NCI-H2081 treated with DMSO at 0.1 percent for 48 hours (cell line): Measurements from ENCODE around the gene MGAT5.

Experiments
- DNase-seq: peaks from one replicate; lab custom pipeline; 2025; lab: John Stamatoyannopoulos, UW

The MGAT5 gene

GRCh38 chr2:134337631-134338030 is 83.8 kb downstream of the MGAT5 start:
- DNase-seq, result no peak

DNA sequence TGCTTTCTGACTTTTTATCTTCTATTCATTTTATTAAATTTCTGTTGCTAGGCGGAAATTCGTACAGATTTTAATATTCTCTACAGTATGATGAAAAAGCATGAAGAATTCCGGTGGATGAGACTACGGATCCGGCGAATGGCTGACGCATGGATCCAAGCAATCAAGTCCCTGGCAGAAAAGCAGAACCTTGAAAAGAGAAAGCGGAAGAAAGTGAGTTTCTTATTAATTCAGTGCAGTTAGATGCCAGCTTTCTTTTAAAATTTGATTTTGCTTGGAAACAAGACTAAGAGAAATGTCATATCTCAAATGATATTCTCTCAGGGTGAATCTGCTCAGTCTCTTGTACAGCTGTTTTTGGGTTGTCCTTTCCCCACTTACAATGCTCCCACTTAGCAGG is 84.3 kb downstream of the MGAT5 start:
- no peak for DNase-seq

GRCh38 chr2:134341476-134341875 is 87.6 kb downstream of the MGAT5 start:
- no peak for DNase-seq

- DNase-seq, result no peak
These were observed 91.3 kb downstream of the MGAT5 start for GRCh38 chr2:134344954-134345697.

DNA sequence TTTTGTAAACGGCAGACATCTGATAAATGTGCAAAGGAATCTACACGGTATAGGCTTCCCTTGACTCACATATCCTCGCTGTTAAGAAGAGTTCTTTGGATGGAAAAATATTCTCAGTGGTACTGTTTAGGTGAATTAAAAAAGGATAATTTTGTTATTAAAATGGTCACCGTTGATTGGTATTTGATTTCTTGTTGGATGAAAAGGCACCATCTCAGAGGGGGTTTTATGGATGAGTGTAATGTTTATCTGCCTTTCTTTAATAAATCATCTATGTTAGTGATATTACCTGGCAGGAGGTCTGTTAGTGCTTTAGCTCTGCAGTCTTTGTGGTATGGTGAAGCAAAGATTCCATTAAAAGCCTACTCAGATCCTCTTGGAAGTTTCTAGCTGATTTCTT is 92.3 kb downstream of the MGAT5 start:
- no peak for DNase-seq

- no peak for DNase-seq
These were observed 93.9 kb downstream of the MGAT5 start for GRCh38 chr2:134347756-134348155.

DNA sequence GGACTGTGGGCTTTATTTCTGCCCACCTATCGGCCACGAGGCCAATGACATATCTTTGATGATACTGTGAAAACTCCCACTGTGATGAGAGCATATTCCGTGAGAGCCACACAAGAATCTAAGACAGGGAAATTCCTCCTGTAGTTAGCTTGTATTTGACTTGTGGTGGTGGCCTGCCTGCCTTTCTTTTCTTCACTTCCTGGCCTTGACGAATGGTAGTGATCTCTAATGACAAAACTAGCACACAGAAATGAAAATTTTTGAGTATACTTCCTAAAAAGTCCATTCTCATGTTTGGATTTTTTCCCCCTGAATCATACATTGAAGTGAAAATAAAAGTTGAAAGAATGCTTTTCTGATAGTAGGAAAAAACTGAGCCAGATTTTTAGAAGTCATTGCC is 94.4 kb downstream of the MGAT5 start:
- DNase-seq, result no peak

DNA sequence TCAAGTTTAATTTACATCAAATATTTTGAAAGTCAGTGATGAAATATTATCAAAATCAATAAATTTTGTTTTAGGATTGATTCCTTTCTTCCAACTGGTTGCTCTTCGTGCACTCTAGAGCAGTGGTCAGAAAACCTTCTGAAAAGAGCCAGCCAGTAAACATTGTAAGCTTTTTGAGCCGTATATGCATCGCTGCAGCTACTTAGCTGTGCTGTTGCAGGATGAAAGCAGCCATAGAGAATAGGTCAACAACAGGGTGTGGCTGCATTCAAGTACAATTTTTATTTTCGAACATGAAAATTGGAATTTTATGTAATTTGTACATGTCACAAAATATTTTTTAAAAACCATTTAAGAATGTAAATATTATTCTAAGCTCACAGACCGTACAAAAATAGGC is 94.9 kb downstream of the MGAT5 start:
- no peak for DNase-seq

GRCh38 chr2:134351016-134351415 is 97.1 kb downstream of the MGAT5 start:
- no peak for DNase-seq

DNA sequence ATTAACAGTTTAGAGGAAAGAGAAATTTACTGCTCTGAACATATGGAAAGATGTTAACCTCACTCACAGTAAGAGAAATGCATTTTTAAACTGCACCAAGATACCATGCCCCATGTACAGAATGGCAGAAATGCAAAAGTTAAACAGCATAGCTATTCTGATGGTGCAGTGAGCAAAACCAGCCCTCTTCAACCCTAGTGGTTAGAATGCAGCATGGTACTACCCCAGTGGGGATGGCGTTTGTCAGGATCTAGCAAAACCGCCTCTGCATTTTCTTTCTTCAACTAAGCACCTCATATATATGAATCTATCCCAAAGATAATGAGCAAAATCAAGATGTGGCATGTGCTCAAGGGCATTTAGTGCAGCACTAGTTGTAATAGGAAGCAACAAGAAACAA is 98.0 kb downstream of the MGAT5 start:
- no peak for DNase-seq

DNA sequence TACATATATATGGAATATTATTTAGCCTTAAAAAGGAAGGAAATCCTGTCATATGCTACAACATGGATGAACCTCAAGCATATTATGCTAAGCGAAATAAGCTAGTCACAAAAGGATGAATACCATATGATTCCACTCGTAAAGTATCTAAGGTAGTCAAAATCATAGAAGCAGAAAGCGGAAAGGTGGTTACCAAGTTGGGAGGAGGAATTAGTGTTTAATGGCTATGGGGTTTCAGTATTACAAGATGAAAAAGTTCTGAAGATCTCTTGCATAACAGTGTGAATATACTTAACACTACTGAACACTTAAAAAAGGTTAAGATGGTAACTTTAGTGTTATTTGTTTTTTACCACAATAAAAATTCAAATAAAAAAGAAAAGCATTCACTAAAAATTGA is 99.0 kb downstream of the MGAT5 start:
- DNase-seq, result no peak

DNA sequence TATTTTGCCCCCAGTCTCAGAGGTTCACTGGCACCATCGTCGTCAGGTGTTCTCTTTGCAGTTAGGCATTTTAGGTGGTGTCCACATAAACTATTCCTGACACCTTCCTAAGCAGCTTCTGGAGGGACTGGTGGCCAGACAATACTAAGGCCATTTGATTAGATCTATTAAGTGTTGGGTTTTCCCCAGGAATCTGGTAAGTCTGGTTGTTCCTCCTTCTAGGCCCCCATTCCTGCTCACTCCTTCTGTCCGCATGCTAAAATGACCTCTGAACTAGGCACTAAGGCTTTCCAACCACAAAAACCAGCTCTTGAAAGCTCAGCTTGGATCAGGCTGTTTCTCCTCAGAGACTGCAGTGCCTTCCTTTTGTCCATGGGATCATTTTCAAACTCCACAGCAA is 100.7 kb downstream of the MGAT5 start:
- no peak for DNase-seq

GRCh38 chr2:134357814-134358213 is 103.9 kb downstream of the MGAT5 start:
- DNase-seq, result no peak

- DNase-seq, result peak; percentile 39
These were observed 105.7 kb downstream of the MGAT5 start for GRCh38 chr2:134359367-134360081.

DNA sequence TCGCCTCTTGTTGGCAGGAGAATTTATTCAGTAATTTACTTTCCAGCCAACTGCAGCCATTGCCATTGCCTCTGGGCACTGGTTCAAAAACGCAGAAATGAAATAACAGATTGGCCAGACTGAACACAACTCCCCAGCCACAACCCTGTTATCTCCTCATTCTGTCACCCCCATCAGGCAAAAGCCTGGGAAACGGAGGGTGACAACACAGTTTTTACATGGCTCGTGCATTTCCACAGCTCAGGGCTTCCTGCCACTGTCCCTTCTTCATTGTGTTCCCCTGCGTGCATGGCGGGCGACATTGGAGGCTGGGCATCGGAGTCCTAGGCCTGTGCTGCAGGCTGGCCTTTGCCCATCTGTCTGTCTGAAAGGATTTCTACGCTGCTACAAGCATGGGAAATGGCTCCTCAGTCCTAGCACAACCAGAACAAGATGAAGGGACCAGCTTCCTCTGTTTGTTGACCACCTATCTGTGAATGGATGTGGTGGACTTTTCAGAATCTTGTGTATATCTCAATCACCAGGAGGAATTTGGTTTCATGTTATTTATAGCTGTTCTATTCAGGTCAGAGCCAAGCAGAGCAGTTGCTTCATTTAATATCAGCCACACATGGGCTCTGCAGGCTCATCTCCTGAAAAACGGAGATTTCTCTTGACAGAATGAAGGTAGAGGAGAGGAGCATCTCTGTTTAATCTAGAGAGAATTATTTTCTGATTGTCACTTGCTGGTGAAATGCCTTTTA is 107.0 kb downstream of the MGAT5 start:
- no peak for DNase-seq

- peak; percentile 43 for DNase-seq
These were observed 107.8 kb downstream of the MGAT5 start for GRCh38 chr2:134361648-134362047.

DNA sequence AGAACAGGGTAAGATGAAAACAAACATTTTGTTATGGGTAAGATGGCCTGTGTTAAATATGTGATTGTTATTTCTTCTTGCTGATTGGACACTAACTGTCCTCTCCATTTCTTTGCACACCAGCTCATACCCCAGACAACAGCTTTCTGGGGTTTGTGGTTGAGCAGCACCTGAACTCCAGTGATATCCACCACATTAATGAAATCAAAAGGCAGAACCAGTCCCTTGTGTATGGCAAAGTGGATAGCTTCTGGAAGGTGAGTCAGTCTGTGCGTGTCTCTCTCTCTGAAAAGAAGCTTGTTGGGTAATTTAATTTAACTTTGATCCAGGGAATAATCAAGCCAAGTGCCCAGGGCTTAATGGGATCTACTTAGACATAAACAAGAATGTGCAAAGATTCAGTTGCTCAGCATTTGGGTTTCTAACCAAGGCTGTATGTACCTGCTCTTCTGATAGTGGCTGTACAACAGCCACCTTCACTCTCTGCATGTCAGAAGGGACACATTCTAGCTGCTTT is 108.3 kb downstream of the MGAT5 start:
- no peak for DNase-seq

DNA sequence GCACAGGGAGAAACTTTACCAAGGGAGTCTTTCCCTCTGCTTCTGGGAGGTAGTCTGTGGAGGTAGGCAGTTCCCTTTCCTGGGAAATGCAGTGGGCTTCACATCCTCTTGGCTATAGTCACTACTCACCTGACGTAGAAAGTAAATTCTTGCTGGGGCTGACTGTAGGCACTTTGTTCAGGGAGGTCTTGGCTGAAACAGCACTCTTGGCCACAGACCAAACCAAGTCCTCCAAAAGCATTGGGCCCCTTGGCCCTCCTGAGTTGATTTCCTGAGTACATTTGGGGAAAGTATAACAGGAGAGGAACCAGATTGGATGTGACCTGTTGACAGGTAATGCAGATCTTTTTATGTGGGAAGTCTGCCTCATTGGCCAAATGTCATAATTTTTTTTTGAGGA is 108.9 kb downstream of the MGAT5 start:
- no peak for DNase-seq

DNA sequence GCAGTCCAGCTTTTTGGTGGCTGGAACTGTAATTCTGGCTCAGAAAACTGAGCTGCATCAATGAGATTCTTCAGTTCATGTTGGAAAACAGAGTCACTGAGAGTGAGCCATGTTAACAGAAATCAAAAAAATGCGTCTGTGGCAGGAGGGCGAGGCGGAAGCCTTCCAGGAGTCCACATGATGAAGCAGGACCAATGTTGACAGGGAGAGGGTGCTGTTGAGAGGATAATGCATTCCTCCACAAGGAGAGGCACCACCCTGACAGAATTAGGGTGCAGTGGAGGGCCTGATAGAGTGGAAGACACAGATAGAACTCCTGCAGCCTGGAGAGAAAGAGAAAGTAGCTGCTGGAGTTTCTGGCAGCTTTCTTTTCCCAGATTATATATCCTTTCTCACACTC is 111.5 kb downstream of the MGAT5 start:
- DNase-seq, result no peak

DNA sequence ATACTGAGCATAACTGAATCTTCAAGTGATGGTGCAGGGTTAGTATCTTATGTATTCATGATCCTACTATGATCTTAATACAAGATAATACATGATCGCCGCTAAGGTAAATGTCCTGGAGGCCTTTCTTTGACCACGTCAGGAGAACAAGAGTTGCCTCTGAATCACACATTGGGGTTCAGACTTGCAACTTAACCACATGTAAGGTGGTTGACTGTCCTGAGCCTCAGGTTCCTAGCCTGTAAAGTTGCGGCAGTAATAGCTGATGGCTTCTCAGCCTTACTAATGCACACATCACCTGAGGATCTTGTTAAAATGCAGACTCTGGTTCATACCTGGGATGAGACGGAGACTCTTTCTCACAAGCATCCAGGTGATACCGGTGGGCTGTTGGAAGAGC is 112.5 kb downstream of the MGAT5 start:
- DNase-seq, result no peak

DNA sequence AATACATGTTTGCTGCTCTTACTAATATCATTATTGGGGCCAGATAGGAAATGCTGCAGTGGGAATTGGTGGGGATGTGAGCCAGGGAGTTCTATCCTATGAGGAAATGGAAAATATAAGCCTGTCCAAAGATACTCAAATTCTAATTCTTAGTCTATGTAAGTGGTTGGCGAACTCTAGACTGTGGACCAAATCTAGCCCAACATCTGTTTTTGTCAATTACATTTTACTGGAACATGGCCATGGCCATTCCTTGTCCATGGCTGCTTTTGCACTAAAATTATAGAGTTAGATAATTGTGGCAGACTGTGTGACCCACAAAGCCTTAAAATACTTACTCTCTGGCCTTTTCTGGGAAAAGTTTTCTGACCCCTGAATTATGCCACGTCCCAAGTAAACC is 113.3 kb downstream of the MGAT5 start:
- DNase-seq, result no peak

GRCh38 chr2:134368009-134368817 is 114.3 kb downstream of the MGAT5 start:
- DNase-seq, result no peak
